GM23338 (cell line): ENCODE data around the gene MTMR3. TPM values are rescaled to one million over a fixed set of nuclear protein-coding genes. Genes with fewer than 3 reads are reported as not detected.
A peak's percentile ranks its signal among the peaks of the same experiment; 100 is the strongest.

Experiments
- ATAC-seq: fragments of 200-7000 bp; cut with Tn5 transposase; 3 replicates; pipeline ENCODE4 v1.9.1; 2020
- DNase-seq: peaks from one replicate; pipeline ENCODE4 v3.0.0-alpha.2; 2015; ENCODE audit warnings: low spot score
- H2AFZ ChIP-seq: fragments of 200-600 bp; sonication (generic); 2 replicates; pipeline ENCODE4 v1.8.0; 2016; ENCODE audit warnings: antibody characterized with exemption, mild to moderate bottlenecking, moderate library complexity
- H3F3A ChIP-seq: fragments of 200-600 bp; sonication (generic); replicated peaks from 2 replicates; pipeline ENCODE4 v1.8.0; 2017; ENCODE audit warnings: antibody characterized with exemption, mixed run types, low read depth
- H3K27ac ChIP-seq: fragments of 200-600 bp; sonication (generic); 2 replicates; pipeline ENCODE4 v1.6.1; 2016; ENCODE audit warnings: low read depth
- H3K27me3 ChIP-seq: fragments of 200-600 bp; sonication (generic); 2 replicates; pipeline ENCODE4 v1.8.0; 2016; ENCODE audit warnings: mild to moderate bottlenecking, mixed run types, moderate library complexity; ENCODE audit not compliant: insufficient read depth
- H3K36me3 ChIP-seq: fragments of 200-600 bp; sonication (generic); 2 replicates; pipeline ENCODE4 v1.8.0; 2016; ENCODE audit warnings: mild to moderate bottlenecking; ENCODE audit not compliant: insufficient read depth
- H3K4me1 ChIP-seq: fragments of 200-600 bp; sonication (generic); 2 replicates; pipeline ENCODE4 v1.8.0; 2016; ENCODE audit warnings: mild to moderate bottlenecking, moderate library complexity; ENCODE audit not compliant: insufficient read depth
- H3K4me2 ChIP-seq: fragments of 200-600 bp; sonication (generic); 2 replicates; pipeline ENCODE4 v1.7.1; 2017; ENCODE audit warnings: mixed run types
- H3K4me3 ChIP-seq: fragments of 200-600 bp; sonication (generic); 2 replicates; pipeline ENCODE4 v1.6.1; 2016; ENCODE audit warnings: mixed run types
- H3K79me2 ChIP-seq: fragments of 200-600 bp; sonication (generic); replicated peaks from 2 replicates; pipeline ENCODE4 v1.8.0; 2017; ENCODE audit warnings: mild to moderate bottlenecking; ENCODE audit not compliant: insufficient read depth
- H3K9me2 ChIP-seq: fragments of 200-600 bp; sonication (generic); 2 replicates; pipeline ENCODE4 v1.8.0; 2017; ENCODE audit not compliant: insufficient read depth
- H4K20me1 ChIP-seq: fragments of 200-600 bp; sonication (generic); replicated peaks from 2 replicates; pipeline ENCODE4 v1.8.0; 2017; ENCODE audit warnings: mild to moderate bottlenecking; ENCODE audit not compliant: insufficient read depth
- H3K27ac Mint-ChIP-seq: 2 replicates; pipeline ENCODE4 v1.8.0; 2020; ENCODE audit warnings: inconsistent platforms, mild to moderate bottlenecking, moderate library complexity, mixed read lengths
- H3K27me3 Mint-ChIP-seq: 3 replicates; pipeline ENCODE4 v1.8.0; 2022; ENCODE audit warnings: low read depth, mild to moderate bottlenecking, moderate library complexity, mixed read lengths, inconsistent platforms; ENCODE audit not compliant: insufficient read depth, poor library complexity
- H3K36me3 Mint-ChIP-seq: 3 replicates; pipeline ENCODE4 v1.8.0; 2021; ENCODE audit warnings: low read depth, mild to moderate bottlenecking, inconsistent platforms, moderate library complexity, mixed read lengths
- H3K4me1 Mint-ChIP-seq: 3 replicates; pipeline ENCODE4 v1.8.0; 2020; ENCODE audit warnings: mild to moderate bottlenecking, inconsistent platforms, mixed read lengths
- H3K4me3 Mint-ChIP-seq: 3 replicates; pipeline ENCODE4 v1.8.0; 2021; ENCODE audit warnings: moderate library complexity, mild to moderate bottlenecking, inconsistent platforms, mixed read lengths
- H3K9me3 Mint-ChIP-seq: 3 replicates; pipeline ENCODE4 v1.8.0; 2020; ENCODE audit warnings: moderate library complexity, mild to moderate bottlenecking, inconsistent platforms, mixed read lengths
- CREB1 ChIP-seq: fragments of 250-450 bp; sonication (Bioruptor Pico); IDR thresholded peaks from 2 replicates; pipeline ENCODE4 v1.5.0; 2020; ENCODE audit warnings: low read depth, mild to moderate bottlenecking, moderate library complexity
- EZH2 ChIP-seq: fragments of 200-600 bp; sonication (generic); IDR thresholded peaks from one replicate; pipeline ENCODE4 v1.8.0; 2017; ENCODE audit warnings: antibody characterized with exemption, mild to moderate bottlenecking, low read depth; ENCODE audit not compliant: unreplicated experiment
- EZH2phosphoT487 ChIP-seq: fragments of 200-600 bp; sonication (generic); IDR thresholded peaks from one replicate; pipeline ENCODE4 v1.8.1; 2018; ENCODE audit warnings: antibody characterized with exemption; ENCODE audit not compliant: unreplicated experiment
- JUNB ChIP-seq: IDR thresholded peaks from one replicate; pipeline ENCODE4 v1.6.1; 2016; ENCODE audit warnings: antibody characterized with exemption; ENCODE audit not compliant: unreplicated experiment
- NANOG ChIP-seq: IDR thresholded peaks from 2 replicates; pipeline ENCODE4 v1.6.1; 2016; ENCODE audit warnings: antibody characterized with exemption, borderline replicate concordance
- POLR2AphosphoS5 ChIP-seq: IDR thresholded peaks from 2 replicates; pipeline ENCODE4 v1.6.1; 2016; ENCODE audit warnings: antibody characterized with exemption, low read depth
- STAT1 ChIP-seq: IDR thresholded peaks from one replicate; pipeline ENCODE4 v1.6.1; 2016; ENCODE audit warnings: antibody characterized with exemption; ENCODE audit not compliant: unreplicated experiment
- ZNF114 ChIP-seq: fragments of 250-450 bp; sonication (Bioruptor Pico); IDR thresholded peaks from 2 replicates; pipeline ENCODE4 v1.5.0; 2020; ENCODE audit warnings: mild to moderate bottlenecking, moderate library complexity
- ZNF331 ChIP-seq: fragments of 250-450 bp; sonication (Bioruptor Pico); IDR thresholded peaks from 2 replicates; pipeline ENCODE4 v1.5.0; 2020; ENCODE audit warnings: low read depth, mild to moderate bottlenecking, moderate library complexity
- polyA plus RNA-seq: library from polyadenylated mRNA; unstranded; fragments of >200 nt; fragmentation: Nextera tagmentation; extraction: Ambion mirVana; gene quantifications from 2 replicates; pipeline ENCODE4 v1.2.1, GENCODE V29; 2016
- total RNA-seq: library from RNA; depleted of rRNA; stranded (reverse); fragments of >200 nt; shearing (Covaris generic); gene quantifications from 2 replicates; pipeline ENCODE4 v1.2.3, GENCODE V29; 2014
- TF ChIP-seq, protein P1 (sequence below): IDR thresholded peaks from 2 replicates; pipeline ENCODE4 v1.6.1; 2016; ENCODE audit warnings: antibody characterized with exemption
- TF ChIP-seq, protein P2 (sequence below), 2 experiments: fragments of 200-600 bp in 1 of 2; sonication (generic) in 1 of 2; conservative IDR thresholded peaks; 2 replicates each; pipeline versions ENCODE4 v1.5.1 to v1.6.1; 2016 to 2017; ENCODE audit warnings: antibody characterized with exemption in 2 of 2, low read depth in 2 of 2, mild to moderate bottlenecking in 2 of 2, moderate library complexity in 1 of 2
- TF ChIP-seq, protein P3 (sequence below): IDR thresholded peaks from one replicate; pipeline ENCODE4 v1.6.1; 2018; ENCODE audit warnings: antibody characterized with exemption; ENCODE audit not compliant: unreplicated experiment
- TF ChIP-seq, protein P4 (sequence below): fragments of 250-450 bp; sonication (Bioruptor Pico); IDR thresholded peaks from 2 replicates; pipeline ENCODE4 v1.5.0; 2020; ENCODE audit warnings: mild to moderate bottlenecking, moderate library complexity

The MTMR3 gene
- total and polyA plus RNA-seq, 2 experiments from 2014 or later = 5.2 to 27.4 TPM

DNA sequence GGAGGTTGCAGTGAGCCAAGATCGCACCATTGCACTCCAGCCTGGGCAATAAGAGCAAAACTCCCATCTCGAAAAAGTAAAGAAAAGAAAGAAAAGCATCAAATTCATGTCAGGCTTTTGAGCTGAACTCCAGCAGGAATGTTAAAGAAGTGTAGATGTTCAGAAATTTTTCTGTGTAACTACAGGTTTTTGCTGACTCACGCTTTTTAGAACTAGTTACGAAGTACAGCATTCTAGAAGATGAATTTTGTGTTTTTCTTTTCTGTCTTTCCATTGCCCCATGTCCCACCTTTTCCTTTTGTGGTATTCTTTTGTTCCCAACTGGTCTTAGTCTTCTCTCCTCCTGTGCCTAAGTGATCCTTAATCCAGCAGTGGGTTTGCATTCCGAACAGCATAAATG is 141.3 kb downstream of the MTMR3 start:
- no peak overlapping the region for H3K4me2 ChIP-seq
- no peak overlapping the region for H3K4me3 Mint-ChIP-seq

More for the DNA sequence above, 141.3 kb downstream of the MTMR3 start:
- Histone ChIP-seq H3K36me3 (peaks cover 13% of the 10 kb centered on the region; the same call in 1 of the 2 replicates), H3K27me3 (no peaks in the 10 kb centered on the region), H3K4me1 (no peaks in the 10 kb centered on the region), H4K20me1 (0 out of 2 replicates have a peak, but pooled peaks cover 6% of the 10 kb centered on the region), H3K27ac (no peak overlapping the region), H3F3A (no peaks in the 10 kb centered on the region), H3K9me2 (no peaks in the 10 kb centered on the region), H3K79me2 (no peaks in the 10 kb centered on the region), H2AFZ (no peak overlapping the region), H3K4me3 (no peak overlapping the region)
- Mint-ChIP-seq H3K36me3 (peaks cover 38% of the 10 kb centered on the region), H3K27ac (peak overlapping the region; percentile 58), H3K4me1 (no peaks in the 10 kb centered on the region), H3K27me3 (peaks cover 2% of the 10 kb centered on the region), H3K9me3 (no peaks in the 10 kb centered on the region)
- DNase-seq (no peak), ATAC-seq (no peak)
- no peak for TF ChIP-seq EZH2
- TF ChIP-seq, protein P1, sequence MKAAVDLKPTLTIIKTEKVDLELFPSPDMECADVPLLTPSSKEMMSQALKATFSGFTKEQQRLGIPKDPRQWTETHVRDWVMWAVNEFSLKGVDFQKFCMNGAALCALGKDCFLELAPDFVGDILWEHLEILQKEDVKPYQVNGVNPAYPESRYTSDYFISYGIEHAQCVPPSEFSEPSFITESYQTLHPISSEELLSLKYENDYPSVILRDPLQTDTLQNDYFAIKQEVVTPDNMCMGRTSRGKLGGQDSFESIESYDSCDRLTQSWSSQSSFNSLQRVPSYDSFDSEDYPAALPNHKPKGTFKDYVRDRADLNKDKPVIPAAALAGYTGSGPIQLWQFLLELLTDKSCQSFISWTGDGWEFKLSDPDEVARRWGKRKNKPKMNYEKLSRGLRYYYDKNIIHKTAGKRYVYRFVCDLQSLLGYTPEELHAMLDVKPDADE = no peak
- no peak for TF ChIP-seq ZNF114
- no peak for TF ChIP-seq JUNB
- TF ChIP-seq, protein P2, sequence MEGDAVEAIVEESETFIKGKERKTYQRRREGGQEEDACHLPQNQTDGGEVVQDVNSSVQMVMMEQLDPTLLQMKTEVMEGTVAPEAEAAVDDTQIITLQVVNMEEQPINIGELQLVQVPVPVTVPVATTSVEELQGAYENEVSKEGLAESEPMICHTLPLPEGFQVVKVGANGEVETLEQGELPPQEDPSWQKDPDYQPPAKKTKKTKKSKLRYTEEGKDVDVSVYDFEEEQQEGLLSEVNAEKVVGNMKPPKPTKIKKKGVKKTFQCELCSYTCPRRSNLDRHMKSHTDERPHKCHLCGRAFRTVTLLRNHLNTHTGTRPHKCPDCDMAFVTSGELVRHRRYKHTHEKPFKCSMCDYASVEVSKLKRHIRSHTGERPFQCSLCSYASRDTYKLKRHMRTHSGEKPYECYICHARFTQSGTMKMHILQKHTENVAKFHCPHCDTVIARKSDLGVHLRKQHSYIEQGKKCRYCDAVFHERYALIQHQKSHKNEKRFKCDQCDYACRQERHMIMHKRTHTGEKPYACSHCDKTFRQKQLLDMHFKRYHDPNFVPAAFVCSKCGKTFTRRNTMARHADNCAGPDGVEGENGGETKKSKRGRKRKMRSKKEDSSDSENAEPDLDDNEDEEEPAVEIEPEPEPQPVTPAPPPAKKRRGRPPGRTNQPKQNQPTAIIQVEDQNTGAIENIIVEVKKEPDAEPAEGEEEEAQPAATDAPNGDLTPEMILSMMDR (conservative IDR thresholded peaks at IDR 0.05; ENCODE audit: low read depth in 2 of 2) = no peak
- TF ChIP-seq POLR2AphosphoS5 = no peak
- no peak for TF ChIP-seq ZNF331 (CRISPR knock-in tag)
- no peak for TF ChIP-seq STAT1
- TF ChIP-seq EZH2phosphoT487 = no peak
- TF ChIP-seq, protein P3, sequence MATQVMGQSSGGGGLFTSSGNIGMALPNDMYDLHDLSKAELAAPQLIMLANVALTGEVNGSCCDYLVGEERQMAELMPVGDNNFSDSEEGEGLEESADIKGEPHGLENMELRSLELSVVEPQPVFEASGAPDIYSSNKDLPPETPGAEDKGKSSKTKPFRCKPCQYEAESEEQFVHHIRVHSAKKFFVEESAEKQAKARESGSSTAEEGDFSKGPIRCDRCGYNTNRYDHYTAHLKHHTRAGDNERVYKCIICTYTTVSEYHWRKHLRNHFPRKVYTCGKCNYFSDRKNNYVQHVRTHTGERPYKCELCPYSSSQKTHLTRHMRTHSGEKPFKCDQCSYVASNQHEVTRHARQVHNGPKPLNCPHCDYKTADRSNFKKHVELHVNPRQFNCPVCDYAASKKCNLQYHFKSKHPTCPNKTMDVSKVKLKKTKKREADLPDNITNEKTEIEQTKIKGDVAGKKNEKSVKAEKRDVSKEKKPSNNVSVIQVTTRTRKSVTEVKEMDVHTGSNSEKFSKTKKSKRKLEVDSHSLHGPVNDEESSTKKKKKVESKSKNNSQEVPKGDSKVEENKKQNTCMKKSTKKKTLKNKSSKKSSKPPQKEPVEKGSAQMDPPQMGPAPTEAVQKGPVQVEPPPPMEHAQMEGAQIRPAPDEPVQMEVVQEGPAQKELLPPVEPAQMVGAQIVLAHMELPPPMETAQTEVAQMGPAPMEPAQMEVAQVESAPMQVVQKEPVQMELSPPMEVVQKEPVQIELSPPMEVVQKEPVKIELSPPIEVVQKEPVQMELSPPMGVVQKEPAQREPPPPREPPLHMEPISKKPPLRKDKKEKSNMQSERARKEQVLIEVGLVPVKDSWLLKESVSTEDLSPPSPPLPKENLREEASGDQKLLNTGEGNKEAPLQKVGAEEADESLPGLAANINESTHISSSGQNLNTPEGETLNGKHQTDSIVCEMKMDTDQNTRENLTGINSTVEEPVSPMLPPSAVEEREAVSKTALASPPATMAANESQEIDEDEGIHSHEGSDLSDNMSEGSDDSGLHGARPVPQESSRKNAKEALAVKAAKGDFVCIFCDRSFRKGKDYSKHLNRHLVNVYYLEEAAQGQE = no peak
- no peak for TF ChIP-seq NANOG
- TF ChIP-seq CREB1 (CRISPR knock-in tag) = no peak
- TF ChIP-seq, protein P4, sequence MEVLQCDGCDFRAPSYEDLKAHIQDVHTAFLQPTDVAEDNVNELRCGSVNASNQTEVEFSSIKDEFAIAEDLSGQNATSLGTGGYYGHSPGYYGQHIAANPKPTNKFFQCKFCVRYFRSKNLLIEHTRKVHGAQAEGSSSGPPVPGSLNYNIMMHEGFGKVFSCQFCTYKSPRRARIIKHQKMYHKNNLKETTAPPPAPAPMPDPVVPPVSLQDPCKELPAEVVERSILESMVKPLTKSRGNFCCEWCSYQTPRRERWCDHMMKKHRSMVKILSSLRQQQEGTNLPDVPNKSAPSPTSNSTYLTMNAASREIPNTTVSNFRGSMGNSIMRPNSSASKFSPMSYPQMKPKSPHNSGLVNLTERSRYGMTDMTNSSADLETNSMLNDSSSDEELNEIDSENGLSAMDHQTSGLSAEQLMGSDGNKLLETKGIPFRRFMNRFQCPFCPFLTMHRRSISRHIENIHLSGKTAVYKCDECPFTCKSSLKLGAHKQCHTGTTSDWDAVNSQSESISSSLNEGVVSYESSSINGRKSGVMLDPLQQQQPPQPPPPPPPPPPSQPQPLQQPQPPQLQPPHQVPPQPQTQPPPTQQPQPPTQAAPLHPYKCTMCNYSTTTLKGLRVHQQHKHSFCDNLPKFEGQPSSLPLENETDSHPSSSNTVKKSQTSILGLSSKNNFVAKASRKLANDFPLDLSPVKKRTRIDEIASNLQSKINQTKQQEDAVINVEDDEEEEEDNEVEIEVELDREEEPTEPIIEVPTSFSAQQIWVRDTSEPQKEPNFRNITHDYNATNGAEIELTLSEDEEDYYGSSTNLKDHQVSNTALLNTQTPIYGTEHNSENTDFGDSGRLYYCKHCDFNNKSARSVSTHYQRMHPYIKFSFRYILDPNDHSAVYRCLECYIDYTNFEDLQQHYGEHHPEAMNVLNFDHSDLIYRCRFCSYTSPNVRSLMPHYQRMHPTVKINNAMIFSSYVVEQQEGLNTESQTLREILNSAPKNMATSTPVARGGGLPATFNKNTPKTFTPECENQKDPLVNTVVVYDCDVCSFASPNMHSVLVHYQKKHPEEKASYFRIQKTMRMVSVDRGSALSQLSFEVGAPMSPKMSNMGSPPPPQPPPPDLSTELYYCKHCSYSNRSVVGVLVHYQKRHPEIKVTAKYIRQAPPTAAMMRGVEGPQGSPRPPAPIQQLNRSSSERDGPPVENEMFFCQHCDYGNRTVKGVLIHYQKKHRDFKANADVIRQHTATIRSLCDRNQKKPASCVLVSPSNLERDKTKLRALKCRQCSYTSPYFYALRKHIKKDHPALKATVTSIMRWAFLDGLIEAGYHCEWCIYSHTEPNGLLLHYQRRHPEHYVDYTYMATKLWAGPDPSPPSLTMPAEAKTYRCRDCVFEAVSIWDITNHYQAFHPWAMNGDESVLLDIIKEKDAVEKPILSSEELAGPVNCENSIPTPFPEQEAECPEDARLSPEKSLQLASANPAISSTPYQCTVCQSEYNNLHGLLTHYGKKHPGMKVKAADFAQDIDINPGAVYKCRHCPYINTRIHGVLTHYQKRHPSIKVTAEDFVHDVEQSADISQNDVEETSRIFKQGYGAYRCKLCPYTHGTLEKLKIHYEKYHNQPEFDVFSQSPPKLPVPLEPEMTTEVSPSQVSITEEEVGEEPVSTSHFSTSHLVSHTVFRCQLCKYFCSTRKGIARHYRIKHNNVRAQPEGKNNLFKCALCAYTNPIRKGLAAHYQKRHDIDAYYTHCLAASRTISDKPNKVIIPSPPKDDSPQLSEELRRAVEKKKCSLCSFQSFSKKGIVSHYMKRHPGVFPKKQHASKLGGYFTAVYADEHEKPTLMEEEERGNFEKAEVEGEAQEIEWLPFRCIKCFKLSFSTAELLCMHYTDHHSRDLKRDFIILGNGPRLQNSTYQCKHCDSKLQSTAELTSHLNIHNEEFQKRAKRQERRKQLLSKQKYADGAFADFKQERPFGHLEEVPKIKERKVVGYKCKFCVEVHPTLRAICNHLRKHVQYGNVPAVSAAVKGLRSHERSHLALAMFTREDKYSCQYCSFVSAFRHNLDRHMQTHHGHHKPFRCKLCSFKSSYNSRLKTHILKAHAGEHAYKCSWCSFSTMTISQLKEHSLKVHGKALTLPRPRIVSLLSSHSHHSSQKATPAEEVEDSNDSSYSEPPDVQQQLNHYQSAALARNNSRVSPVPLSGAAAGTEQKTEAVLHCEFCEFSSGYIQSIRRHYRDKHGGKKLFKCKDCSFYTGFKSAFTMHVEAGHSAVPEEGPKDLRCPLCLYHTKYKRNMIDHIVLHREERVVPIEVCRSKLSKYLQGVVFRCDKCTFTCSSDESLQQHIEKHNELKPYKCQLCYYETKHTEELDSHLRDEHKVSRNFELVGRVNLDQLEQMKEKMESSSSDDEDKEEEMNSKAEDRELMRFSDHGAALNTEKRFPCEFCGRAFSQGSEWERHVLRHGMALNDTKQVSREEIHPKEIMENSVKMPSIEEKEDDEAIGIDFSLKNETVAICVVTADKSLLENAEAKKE = no peak
